GM18505 (cell line): ENCODE data around the gene SLC6A3.
A peak's percentile ranks its signal among the peaks of the same experiment; 100 is the strongest.
"Not testable (repeated sequence)": the region's sequence is repeated elsewhere in the genome, so short reads cannot be mapped to it uniquely, and the experiment has no call there.

ENCODE experiments used
- ATAC-seq: cut with Tn5 transposase; IDR thresholded peaks from one replicate; pipeline ENCODE4 v1.9.1; 2021; ENCODE audit not compliant: unreplicated experiment
- POLR2A ChIP-seq: IDR thresholded peaks from 4 replicates; pipeline ENCODE4 v1.6.1; 2011; ENCODE audit warnings: borderline replicate concordance; ENCODE audit not compliant: insufficient read depth, insufficient read length; ENCODE audit errors: extremely low read depth

SLC6A3 gene

DNA sequence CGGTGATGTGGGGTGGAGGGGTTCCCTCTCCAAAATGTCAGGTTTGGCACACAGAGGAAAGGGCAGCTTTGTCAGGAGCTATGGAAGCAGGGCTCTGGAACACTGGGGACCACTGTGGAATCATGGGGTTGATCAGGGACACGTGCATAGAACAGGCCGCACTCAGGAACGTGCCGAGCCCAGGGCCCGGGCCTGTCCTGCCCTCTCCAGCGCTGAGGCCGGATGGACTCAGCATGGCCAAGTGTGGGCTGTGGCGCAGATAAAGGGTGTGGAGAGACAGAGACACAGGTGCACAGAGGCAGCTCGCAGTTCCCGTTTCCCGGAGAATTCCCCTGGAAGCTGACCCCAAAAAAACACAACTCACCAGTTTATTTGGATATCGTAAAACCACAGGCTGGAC is 37.8 kb upstream of the SLC6A3 start:
- ATAC-seq = no peak
- TF ChIP-seq POLR2A = no peak

DNA sequence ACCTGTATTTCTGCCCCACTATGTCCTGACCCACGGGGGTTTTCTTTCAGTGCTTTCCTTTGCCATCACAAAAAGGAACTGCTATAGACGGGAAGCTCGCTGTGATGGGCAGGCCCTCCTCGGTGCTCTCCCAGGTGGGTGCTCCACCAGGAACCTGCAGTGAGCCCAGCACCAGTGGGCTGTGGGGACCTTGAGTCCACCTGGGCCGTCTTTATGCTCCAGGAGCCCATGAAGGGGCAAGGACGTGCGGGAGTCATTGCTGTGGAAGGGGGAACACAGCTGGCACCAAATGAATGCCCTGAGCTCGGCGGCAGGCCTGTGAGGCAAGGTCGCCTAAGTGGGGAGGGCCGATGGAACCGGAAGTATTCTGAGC is 36.7 kb upstream of the SLC6A3 start:
- no peak for ATAC-seq
- TF ChIP-seq POLR2A = no peak

DNA sequence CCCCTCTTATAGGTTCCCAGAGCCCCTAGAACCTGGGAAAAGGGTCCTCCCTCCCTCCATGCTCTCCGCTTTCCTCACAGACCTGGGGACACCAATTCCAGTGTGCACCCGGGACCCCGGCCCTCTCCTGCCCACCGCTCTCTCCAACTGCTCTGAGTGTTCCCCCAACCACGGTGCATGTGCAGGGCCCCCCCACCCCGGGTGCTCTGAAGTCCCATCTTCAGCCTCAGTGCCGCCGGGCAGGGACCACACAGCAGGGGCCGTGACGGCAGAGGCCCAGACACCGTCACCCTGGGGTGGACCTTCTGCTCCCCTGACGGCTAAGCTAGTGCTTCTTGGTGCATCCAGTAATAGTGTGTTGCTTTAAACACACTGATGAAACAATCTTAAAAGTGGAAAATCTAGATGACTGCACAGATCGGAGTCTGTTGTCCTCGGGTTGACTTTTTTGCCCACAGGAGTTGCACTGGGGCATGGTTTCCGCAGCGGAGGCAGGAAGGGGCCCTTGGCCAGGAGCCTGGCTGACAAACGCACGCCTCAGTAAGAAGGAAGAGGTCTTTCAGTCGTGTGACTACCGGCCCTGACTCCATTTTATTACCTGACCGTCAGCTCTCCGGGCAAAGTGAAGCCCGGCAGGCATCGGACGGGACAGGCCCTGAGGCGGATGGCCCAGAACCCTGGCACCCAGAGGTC is 36.2 kb upstream of the SLC6A3 start:
- ATAC-seq = no peak
- TF ChIP-seq POLR2A = no peak

DNA sequence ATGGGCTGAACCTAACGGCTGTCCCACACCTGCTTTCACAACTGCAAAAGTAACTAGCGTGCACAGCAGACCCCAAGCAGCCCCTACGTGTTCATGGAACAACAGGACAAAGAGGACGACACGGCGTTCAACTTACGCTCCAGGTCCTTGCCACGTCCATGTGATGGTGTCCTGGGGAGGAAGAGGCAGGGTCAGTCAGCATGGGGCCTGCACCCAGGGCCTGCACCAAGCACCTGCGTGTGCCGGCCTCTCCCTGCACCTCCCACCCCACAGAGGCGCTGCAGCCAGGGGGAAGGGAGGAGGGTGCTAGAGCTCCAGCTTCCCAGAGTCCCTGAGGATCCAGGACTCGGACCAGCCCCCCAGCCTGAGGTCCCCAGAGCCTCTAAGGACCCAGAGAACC is 35.6 kb upstream of the SLC6A3 start:
- TF ChIP-seq POLR2A = no peak
- ATAC-seq = no peak

DNA sequence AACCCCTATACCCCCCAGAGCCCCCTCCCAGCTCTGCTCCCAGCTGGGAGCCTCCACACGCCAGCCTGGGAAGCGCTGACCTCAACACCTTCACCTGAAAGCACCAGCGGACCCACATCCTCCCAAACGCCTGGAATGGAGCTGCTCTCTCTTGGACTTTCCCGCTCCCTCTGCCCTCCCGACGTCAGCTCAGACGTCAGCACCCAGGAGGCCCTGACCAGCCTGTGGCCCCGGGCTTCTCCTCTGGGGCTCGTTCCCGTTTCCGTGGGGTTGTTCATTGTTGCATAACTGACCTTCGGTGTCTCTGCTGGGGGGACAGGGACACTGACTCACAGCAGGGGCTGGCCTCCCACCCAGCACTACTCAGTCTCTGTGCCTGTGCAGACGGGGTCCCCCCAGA is 35.0 kb upstream of the SLC6A3 start:
- no peak for ATAC-seq
- TF ChIP-seq POLR2A = no peak

DNA sequence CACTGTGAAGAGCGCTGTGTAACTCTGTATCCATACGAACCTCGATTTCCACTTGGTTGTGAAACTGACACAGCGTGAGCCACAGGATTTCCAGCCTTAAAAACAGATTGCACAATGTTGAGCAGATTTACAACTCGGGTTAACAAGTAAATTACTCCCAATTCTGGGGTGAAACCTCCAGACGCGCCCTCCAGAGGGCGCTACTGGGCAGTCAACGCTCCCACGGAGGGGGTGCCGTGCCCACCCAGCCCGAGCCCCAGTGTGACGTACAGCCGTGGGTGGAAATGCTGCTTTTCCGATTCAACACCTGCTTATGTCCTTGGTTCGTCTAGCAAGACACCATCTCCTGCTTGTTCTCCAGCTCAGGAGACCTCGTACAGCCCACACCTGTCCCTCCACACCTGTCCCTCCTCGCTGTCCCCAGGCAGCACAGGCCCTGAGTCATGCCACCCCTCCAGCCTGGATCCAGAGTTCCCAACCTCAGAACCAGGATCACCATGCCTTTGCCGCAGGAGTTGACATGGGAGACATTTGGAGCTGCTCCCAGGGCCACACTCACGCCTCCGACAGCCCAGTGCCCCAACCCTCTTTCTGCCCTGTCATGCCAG is 34.4 kb upstream of the SLC6A3 start:
- TF ChIP-seq POLR2A = peak; percentile 21
- ATAC-seq = no peak

DNA sequence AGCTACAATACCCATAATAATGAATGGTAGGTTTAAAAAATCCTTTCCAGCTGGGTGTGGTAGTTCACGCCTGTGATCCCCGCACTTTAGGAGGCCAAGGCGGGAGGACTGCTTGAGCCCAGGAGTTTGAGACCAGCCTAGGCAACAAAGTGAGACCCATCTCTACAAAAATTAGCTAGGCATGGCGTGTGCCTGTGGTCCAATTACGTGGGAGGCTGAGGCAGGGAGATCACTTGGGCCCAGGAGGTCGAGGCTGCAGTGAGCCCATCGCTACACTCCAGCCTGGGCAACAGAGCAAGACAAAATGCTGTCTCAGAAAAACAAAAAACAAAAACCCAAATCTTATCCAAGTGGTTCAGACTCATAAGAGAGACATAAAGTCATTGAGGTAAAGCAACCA is 33.8 kb upstream of the SLC6A3 start:
- TF ChIP-seq POLR2A = no peak
- no peak for ATAC-seq

DNA sequence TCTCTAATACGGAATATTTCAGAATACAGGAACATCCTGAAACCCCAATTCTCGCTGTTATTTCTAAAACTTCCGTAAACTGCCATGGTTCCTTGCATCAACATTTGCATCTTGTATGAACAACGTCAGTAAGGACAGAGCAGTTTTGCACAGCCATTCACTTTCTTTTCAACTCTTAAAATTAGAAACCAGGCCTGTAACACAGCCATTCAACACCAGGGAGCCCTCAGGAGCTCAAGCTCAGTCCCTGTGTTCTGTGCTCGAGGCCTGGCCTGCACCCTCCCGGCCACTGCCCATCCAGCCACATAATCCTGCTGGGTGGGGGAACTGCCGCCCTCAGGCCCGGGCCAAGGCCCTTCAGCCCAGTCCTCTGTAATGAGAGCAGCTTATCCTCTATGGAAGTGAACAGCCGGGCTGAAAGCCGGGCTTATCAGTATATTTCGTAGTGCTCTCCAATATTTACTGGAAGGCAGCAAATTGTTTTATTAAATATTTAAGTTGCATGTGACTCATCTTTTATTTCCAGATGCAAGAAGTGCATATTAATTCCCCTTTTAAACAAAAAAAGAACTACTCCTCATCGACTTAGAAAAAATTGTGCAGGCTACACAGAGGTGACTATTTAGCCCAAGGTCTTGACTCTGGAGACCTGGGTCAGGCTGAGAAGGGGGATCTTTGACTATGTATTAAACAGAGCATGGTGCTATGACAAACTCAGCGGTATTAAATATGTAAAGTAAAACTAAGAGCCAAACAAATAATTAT is 33.2 kb upstream of the SLC6A3 start:
- no peak for ATAC-seq
- no peak for TF ChIP-seq POLR2A

DNA sequence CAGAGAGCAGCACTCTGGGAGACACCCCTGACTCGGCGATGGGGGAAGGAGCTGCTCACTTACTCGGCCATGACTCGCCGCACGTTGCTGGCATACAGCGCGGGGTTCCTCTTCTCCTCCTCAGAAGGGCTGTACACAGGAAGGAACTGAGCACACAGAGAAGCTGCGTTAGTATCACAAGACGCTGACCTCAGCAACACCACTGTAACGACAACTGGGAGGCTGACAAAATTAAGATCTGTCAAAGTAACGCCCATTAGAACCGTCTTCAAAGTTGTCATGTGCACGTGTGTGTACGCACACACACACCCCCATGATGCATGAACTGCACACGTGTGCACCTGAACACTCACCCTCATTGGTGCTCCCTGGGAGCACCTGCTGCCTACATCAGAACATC is 32.1 kb upstream of the SLC6A3 start:
- TF ChIP-seq POLR2A = no peak

DNA sequence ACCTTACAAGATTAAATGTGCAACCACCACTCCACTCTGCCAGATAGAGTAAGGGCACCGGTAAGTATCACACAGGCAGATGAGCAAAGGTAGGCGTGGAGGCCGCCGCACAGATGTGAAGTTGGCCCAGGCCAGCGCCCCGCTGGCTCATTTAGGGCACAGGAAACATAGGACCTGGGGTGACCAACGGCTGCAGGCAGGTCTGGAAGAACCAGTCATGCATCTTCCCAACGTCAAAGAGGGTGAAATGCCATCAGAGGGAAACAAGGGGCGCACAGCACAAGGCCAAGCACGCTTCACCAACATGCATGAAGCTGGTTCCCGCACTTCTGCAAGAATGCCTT is 31.7 kb upstream of the SLC6A3 start:
- TF ChIP-seq POLR2A = no peak
- no peak for ATAC-seq

More for the DNA sequence above, 32.1 kb upstream of the SLC6A3 start:
- ATAC-seq = no peak

DNA sequence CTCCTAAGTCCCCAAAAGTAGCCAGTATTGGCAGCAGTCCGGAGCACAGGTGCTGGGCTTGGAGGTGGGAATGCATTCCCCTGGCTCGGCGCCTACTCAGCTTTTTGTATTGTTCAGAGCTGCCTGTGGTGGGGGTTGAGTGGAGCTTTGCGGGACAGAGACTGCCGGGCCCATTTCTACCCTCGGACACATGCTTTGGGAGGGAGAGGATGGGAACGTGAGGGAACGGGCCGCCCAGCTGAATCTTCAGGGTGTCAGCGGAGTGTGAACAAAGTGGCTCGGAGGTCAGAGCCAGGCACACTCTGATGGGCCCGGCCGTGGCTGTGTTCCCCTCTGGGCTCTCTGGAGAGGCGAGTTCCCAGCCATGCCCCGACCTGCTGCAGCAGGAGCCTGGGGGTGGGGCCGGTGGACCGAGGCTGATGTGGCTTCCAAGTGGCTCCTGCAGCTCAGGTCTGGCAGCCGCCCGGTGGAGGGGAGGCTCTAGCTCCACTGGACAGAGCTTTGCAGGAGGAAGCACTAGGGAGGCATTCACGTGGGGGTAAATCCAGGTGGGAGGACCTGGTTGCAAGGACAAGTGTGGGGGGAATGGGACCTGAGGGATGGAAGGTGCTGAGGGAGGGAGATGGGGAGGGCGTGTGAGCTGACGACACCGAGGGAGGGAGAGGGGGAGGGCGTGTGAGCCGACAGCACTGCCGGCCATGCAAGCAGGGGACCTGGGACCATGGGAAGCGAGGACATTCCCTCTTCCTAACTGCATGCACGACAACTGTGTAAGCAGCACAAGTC is 31.1 kb upstream of the SLC6A3 start:
- no peak for ATAC-seq
- TF ChIP-seq POLR2A = no peak

DNA sequence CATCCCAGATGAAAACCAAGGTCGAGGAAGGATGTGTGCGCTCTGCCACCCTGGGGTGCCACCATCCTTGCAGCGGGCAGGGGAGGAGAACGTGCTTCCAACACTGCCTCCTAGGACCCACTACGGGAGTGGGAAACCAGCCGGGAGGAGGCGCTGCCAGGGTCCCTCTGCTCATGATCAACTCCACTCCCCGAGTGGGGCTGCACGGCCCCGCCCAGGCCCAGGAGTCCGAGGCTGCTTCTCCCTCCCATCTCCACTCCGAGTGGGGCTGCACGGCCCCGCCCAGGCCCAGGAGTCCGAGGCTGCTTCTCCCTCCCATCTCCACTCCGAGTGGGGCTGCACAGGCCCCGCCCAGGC is 30.3 kb upstream of the SLC6A3 start:
- ATAC-seq = not testable (repeated sequence)

DNA sequence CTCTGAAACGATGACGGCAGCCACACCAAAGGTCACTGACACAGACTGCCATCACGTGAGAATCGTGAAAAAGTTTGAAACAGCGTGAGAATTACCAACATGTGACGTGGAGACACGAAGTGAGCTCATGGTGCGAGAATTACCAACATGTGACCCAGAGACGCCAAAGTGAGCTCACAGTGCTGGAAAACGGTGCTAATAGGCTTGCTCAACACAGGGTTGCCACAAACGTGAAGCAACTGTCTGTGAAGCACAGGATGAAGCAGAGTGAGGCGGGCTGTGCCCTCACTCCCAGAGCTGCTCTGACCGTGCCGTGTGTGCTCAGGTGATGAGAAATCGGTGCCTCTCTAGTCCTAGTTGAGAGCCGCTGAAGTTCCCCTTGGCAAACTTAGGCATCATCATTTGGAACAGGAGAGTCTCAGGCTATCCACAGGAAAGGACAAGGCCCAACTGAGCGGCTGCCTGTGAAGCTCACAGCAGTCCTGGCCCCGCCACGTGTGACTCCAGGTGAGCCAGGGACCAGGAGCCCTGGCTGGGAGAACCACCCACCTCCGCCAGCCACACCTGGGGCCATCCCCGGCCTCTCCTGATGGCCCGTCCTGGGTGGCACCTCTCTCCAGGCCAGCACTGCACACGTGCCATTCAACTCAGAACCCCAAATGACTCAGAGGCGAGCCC is 29.8 kb upstream of the SLC6A3 start:
- TF ChIP-seq POLR2A = no peak
- ATAC-seq = no peak
